GM21528 (cell line): ENCODE measurements around the gene ADISSP.

ENCODE experiments used
- ATAC-seq: cut with Tn5 transposase; IDR thresholded peaks from one replicate; pipeline ENCODE4 v1.9.1; 2021; ENCODE audit warnings: mild to moderate bottlenecking, moderate library complexity; ENCODE audit not compliant: unreplicated experiment, low FRiP score

Gene ADISSP

DNA sequence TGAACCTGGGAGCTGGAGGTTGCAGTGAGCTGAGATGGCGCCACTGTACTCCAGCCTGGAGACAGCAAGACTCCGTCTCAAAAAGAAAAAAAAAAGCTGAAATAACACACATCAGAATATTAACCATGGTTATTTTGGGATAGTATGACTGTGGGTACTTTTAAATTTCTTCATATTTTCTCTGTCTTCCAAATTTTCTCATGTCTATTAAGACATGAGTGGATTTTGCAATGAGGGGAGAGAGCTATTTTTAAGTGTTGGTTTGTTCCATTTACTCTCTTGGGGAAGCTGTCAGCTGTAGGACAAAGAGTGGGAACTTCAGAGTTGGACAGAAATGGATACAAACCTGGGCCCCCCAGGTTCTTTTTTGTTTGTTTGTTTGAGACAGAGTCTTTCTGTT is 10.3 kb downstream of the ADISSP start:
- no peak for ATAC-seq

DNA sequence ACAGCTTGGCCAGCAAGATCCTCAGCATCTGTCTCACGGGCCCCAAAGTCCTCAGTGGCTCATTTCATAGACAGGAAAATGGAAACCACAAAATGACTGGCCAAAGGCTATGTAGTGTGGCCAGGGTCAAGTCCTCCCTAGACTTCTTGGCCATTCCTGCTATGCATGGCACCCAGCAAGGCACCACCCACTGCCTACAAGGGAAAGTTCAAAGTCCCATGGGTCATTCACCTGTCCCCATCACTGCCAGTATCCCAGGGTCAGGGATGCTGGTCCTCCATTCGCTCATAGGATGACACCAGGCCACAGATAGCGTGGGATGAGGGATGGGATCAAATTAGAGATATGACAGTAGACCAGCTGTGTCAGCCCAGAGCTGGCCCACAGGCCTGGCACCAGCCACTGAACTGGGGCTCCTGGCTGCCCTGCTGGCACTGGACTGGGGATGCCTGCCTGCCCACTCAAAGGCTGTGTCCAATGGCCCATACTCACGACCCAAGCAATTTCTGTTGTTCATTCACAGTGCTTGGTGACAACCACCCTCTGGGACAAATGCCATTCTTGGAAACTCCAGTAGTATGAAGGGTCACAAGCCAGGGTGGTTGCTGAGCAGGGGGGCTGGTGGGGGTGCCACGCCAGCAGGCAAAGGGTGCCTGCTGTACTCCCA is 11.6 kb downstream of the ADISSP start:
- ATAC-seq = no peak

- no peak for ATAC-seq
These were observed 12.3 kb downstream of the ADISSP start for GRCh38 chr20:3755269-3755668.

DNA sequence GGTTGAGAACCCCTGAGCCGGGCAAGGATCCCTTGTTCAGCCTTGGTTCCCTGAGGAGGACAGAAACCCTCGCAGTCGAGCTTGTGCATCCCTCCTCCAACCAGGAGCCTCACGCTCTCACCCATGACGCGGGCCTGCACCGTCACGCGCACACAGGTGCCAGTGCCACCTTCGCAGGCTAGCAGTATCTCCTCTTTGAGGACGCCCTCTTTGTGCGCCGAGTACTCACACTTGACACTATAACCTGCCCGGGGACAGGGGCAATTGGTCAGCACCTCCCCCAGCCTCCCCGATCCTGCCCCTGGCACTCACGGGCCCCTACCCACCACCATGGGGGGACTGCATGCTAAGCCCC is 13.3 kb downstream of the ADISSP start:
- no peak for ATAC-seq

DNA sequence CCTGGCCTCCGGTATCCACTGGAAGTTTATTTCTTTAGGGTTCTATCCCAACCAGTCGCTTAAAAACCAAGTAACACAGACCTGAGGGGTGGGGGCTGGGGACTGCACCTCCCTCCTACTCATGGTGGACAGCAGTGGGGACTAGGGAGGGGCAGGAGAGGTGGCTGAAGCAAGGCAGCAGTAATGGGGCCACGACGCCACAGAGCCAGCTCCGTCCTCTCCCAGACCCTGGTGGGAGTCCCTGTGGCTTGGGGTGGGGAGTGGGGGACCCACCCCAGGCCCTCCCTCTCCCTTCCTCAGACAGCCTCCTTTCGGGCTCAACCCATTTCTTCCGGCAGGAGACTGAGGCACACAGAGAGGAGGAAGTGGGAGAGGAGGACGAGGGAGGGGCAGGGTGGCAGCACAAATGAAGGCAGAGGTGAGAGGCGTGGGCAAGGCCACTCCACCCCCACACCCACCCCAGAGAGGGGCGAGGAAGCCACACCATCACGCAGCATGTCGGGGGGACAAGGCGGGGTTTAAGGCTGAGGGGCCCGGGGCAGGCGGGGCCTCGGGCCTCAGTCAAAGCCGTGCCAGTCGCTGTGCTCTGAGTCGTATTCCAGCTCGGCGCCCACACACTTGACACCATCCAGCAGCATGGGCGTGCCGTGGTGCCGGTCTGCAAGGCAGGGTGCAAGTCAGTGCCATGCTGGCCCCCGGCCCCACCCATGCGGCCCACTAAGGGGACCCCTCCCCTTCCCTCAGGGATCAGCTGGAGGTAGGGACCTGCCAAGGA is 13.9 kb downstream of the ADISSP start:
- ATAC-seq = no peak

DNA sequence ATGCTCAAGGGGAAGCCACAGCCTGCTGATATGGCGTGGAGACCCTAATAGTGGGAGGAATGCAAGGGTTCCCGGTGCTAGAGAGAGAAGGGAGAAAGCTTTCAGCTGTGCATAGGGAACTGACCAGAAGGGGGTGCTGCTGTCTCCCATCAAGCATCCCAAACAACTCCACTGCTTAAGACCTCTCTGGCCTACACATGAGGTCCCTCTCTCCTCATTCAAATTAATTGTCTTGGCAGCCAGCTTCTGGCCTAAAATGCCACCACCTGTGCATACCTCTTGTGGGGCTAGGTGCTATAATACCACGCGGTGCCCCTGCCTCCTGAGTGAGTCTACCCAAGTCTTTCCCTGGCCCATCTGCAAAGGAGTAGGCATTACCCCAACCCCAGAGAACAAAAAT is 14.5 kb downstream of the ADISSP start:
- no peak for ATAC-seq

GRCh38 chr20:3752386-3752759 is 15.2 kb downstream of the ADISSP start:
- no peak for ATAC-seq

DNA sequence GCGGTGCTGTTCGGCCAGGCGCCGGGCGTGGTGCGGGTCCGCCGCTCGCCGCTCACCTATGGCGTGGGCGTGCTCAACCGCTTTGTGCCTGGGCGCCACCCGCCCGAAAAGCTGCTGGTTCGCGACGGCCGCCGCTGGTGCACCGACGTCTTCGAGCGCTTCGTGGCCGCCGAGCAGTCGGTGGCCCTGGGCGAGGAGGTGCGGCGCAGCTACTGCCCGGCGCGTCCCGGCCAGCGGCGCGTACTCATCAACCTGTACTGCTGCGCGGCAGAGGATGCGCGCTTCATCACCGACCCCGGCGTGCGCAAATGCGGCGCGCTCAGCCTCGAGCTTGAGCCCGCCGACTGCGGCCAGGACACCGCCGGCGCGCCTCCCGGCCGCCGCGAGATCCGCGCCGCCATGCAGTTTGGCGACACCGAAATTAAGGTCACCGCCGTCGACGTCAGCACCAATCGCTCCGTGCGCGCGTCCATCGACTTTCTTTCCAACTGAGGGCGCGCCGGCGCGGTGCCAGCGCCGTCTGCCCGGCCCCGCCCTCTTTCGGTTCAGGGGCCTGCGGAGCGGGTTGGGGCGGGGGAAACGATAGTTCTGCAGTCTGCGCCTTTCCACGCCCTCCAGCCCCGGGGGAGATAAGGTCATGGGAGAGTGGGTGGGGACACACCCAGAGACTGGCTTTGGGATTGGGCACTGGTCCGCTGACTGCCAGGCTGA is 15.7 kb downstream of the ADISSP start:
- no peak for ATAC-seq

DNA sequence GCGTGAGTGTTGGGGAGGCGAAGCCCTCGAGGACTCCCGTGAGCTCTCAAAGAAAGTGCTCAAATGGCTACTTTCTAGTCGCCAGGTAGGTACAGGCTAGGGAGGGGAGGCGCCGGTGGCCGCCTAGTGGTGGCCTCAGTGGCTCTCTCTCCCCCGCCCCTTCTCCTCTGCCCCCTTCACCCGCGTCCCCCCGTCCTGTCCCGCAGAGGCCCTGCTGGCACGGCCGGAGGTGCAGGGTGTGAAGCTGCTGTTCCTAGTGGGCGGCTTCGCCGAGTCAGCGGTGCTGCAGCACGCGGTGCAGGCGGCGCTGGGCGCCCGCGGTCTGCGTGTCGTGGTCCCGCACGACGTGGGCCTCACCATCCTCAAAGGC is 16.3 kb downstream of the ADISSP start:
- ATAC-seq = no peak

GRCh38 chr20:3749689-3750531 is 17.6 kb downstream of the ADISSP start:
- ATAC-seq = no peak

GRCh38 chr20:3749087-3749688 is 18.4 kb downstream of the ADISSP start:
- no peak for ATAC-seq

DNA sequence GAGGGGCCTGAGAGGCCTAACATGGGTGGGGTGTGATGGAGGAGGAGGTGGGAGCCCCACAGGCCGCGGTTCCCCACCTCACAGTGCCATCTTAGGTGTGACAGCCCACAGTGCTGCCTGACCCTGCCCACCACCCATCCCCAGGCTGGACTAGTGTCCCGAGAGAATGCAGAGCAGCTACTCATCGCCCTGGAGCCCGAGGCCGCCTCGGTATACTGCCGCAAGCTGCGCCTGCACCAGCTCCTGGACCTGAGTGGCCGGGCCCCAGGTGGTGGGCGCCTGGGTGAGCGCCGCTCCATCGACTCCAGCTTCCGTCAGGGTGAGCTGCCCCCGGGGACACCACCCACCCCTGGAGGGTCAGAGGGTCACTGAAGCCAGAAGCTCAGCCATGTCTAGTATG is 19.5 kb downstream of the ADISSP start:
- no peak for ATAC-seq

GRCh38 chr20:3747471-3747870 is 20.1 kb downstream of the ADISSP start:
- ATAC-seq = no peak

DNA sequence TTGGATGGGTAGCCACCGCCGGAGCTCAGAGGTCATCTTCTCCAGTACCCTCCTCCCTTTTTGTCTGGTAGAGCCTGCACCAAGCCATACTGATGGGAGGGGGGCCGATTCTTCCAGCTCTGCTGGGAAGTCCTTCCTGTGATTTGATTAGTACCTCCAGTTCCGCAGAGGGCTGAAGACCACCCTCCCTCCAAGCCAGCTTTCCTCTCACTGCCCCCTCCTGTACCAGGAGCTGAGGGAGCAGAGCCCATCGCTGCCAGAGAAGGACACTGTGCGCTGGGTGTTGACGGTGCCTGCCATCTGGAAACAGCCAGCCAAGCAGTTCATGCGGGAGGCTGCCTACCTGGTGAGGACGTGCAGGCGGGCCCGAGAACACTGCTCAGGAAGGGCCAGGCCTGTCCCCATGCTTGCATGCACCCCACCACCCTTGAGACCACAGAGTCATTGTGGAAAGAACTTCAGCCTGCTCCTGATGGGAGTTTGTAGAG is 21.8 kb downstream of the ADISSP start:
- no peak for ATAC-seq

DNA sequence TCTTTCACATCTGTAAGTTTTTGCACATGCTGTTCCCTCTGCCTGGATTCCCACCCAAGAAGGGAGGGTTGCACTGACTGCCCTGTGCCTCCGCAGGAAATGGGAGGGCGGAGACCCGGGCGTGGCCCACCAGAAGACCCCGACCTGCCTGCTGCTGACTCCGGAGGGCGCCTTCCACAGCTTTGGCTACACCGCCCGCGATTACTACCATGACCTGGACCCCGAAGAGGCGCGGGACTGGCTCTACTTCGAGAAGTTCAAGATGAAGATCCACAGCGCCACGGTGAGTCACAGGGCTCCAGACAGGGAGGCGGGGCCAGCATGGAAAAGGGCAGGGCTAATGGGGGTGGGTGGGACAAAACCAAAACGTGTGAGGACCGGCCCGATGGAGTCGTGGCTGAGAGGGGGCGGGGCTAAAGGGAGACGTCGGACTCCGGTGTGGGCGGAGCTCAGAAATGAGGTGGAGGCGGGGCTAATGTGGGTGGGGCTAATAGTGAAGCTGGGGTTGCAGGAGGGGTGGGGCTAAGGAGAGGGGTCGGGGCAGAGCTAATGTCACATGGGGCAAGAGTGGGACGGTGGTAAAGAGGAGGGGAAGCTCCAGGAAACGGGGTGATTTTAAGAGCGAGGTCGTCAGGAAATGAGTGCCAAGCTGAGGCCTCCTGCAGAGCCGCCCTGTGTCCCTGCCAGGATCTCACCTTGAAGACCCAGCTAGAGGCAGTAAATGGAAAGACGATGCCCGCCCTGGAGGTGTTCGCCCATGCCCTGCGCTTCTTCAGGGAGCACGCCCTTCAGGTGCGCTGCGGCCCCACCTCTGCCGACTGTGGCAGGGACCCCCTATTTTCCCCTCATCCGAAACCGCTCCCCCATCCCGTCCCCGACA is 22.5 kb downstream of the ADISSP start:
- ATAC-seq = no peak

DNA sequence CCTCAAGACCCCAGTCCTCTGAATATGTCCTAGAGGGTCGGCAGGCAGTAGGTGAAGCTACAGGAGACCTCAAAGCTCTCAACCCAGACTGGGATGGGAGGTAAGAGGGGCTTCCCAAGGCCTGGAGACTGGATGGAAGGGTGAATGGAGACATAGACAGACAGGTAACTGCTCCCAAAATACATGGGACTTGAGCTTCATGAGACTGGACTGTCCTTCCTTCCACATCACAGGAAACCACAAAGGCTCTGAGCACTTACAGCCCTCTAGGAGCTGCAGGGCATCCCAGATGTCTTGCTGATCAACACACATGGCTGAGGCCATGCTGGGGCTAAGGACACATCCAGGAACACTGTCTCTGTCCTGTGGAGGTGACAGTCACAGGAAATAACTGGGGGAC is 23.5 kb downstream of the ADISSP start:
- ATAC-seq = no peak

GRCh38 chr20:3743251-3743650 is 24.3 kb downstream of the ADISSP start:
- no peak for ATAC-seq

DNA sequence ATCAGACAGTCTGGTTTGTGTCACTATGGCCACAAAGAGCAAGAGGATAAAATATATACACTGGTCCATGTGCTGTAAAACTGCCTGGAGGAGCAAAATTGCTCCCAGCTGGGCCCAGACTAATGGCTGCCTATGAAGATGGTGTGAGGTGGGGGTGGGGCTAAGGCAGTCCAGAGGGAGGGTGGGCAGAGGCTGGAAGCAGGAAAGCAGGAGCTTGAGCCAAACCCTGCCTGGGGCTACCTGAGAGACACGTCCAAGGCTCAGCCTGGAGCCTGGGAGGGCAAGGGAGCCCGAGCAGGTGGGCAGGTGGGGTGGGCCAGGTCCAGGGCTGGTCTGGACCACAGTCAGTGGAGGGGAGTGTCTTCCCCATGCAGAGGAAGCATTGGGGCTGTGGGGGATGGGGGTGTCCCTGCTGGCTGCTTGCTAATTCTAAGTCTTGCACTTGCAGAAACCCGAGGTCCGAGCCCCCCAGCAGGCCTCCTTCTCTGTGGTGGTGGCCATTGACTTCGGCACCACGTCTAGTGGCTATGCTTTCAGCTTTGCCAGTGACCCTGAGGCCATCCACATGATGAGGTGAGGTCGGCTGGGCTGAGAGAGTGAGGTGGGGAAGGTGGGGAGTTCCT is 25.6 kb downstream of the ADISSP start:
- no peak for ATAC-seq
